GM12892 (cell line): Measurements from ENCODE around the gene WDR7.

Source experiments
- POLR2A ChIP-seq: IDR thresholded peaks from 2 replicates; pipeline ENCODE4 v1.6.1; 2011; ENCODE audit warnings: low read depth, low read length, control low read depth
- POLR2AphosphoS5 ChIP-seq: IDR thresholded peaks from 2 replicates; pipeline ENCODE4 v1.6.1; 2011; ENCODE audit warnings: low read depth, low read length, control low read depth

DNA sequence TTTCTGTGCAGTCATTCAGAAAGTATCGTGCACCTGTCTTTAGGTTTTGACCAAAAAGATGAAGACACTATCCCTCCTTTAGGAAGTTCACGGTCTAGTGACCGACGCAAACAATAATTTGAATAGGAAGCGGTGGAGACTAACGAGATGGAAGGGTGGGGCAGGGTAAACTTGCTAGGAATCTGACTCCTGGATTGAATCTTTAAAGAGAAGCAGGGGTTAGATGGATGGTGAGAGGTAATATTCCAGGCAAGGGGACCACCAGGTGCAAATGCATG, 12.1 kb upstream of the WDR7 start:
- TF ChIP-seq POLR2AphosphoS5 (no peak), POLR2A (no peak)
